Erythroblast (primary cell): Measurements from ENCODE around the gene PRELID3B.

Source experiments
- DNase-seq, 2 experiments: peaks; one replicate each; lab custom pipeline; 2025; lab: John Stamatoyannopoulos, UW
- GATA1 ChIP-seq: IDR thresholded peaks from 2 replicates; pipeline ENCODE4 v1.6.1; 2011; ENCODE audit warnings: low read depth, mild to moderate bottlenecking, control low read depth, low read length, moderate library complexity
- POLR2A ChIP-seq: IDR thresholded peaks from 2 replicates; pipeline ENCODE4 v1.6.1; 2011; ENCODE audit warnings: mild to moderate bottlenecking, low read length

The PRELID3B gene

GRCh38 chr20:59004763-59005522 is 37.6 kb downstream of the PRELID3B start:
- TF ChIP-seq POLR2A (no peak), GATA1 (no peak)
- peak; percentile 27 to 42 for DNase-seq

GRCh38 chr20:59004493-59004762 is 38.2 kb downstream of the PRELID3B start:
- TF ChIP-seq GATA1 (no peak), POLR2A (no peak)
- peak in 1 of 2 experiments; percentile 19 for DNase-seq

- no peak for DNase-seq
- TF ChIP-seq GATA1: no peak
- TF ChIP-seq POLR2A: no peak
Observed at GRCh38 chr20:59003836-59004492, 38.6 kb downstream of the PRELID3B start.

GRCh38 chr20:59002874-59003399 is 39.6 kb downstream of the PRELID3B start:
- DNase-seq: no peak
- TF ChIP-seq POLR2A (no peak), GATA1 (no peak)

- TF ChIP-seq POLR2A (no peak), GATA1 (no peak)
- no peak for DNase-seq
Observed at GRCh38 chr20:59002388-59002787, 40.2 kb downstream of the PRELID3B start.

GRCh38 chr20:59001449-59002171 is 41.0 kb downstream of the PRELID3B start:
- DNase-seq: no peak
- TF ChIP-seq POLR2A (no peak), GATA1 (no peak)

GRCh38 chr20:59001068-59001448 is 41.5 kb downstream of the PRELID3B start:
- TF ChIP-seq POLR2A (no peak), GATA1 (no peak)
- DNase-seq: no peak

GRCh38 chr20:59000326-59000725 is 42.3 kb downstream of the PRELID3B start:
- no peak for TF ChIP-seq POLR2A
- no peak for TF ChIP-seq GATA1
- DNase-seq: no peak

- TF ChIP-seq GATA1: no peak
- TF ChIP-seq POLR2A: no peak
Observed at GRCh38 chr20:58998656-58999055, 43.9 kb downstream of the PRELID3B start.

GRCh38 chr20:58997141-58997770 is 45.3 kb downstream of the PRELID3B start:
- TF ChIP-seq POLR2A (no peak), GATA1 (no peak)
- DNase-seq: no peak

More at GRCh38 chr20:58998656-58999055, 43.9 kb downstream of the PRELID3B start:
- DNase-seq: no peak

GRCh38 chr20:58996226-58996611 is 46.4 kb downstream of the PRELID3B start:
- TF ChIP-seq GATA1: no peak
- TF ChIP-seq POLR2A: no peak
- no peak for DNase-seq

GRCh38 chr20:58995461-58996225 is 46.9 kb downstream of the PRELID3B start:
- no peak for DNase-seq
- TF ChIP-seq POLR2A (no peak), GATA1 (no peak)
